ENCODE measurements around the gene SCFD2.

- no peak for TF ChIP-seq CTCF (IDR thresholded peaks at IDR 0.05; ENCODE audit: low read depth, low read length, missing input control)
- no peak for TF ChIP-seq JUND (IDR thresholded peaks at IDR 0.05)
- no peak for TF ChIP-seq YY1 (IDR thresholded peaks at IDR 0.05)
- TF ChIP-seq ATF3 (IDR thresholded peaks at IDR 0.05) = no peak
- no peak for TF ChIP-seq REST (IDR thresholded peaks at IDR 0.05)
- no peak for TF ChIP-seq RAD21 (IDR thresholded peaks at IDR 0.05)
- TF ChIP-seq MAX (IDR thresholded peaks at IDR 0.05) = no peak
- no peak for TF ChIP-seq NR2F2 (IDR thresholded peaks at IDR 0.05)
- no peak for TF ChIP-seq TAF1 (conservative IDR thresholded peaks at IDR 0.05)
- TF ChIP-seq ZBTB33 (IDR thresholded peaks at IDR 0.05) = no peak
- no peak for TF ChIP-seq FOXA1 (IDR thresholded peaks at IDR 0.05)
- no peak for TF ChIP-seq HNF4A (conservative IDR thresholded peaks at IDR 0.05)
These were observed 375.2 kb downstream of the SCFD2 start for GRCh38 chr4:52990706-52991105.
